Activated CD8-positive, alpha-beta T cell treated with anti-CD3 and anti-CD28 coated beads, Interleukin-2, amount 10 ng/mL, durations not matched to agents 7 days and 5 days (primary cell): ENCODE data around the gene IL10. TPM values are rescaled to one million over a fixed set of nuclear protein-coding genes. Genes with fewer than 3 reads are reported as not detected.
A peak's percentile ranks its signal among the peaks of the same experiment; 100 is the strongest.

Source experiments
- ATAC-seq: fragments of 150-1000 bp; cut with Tn5 transposase; one replicate; pipeline ENCODE4 v1.10.0; 2021; ENCODE audit warnings: moderate library complexity
- CTCF ChIA-PET: fragments of 350-600 bp; sonication (Branson Sonifier 250); formaldehyde crosslinking; loops from one replicate; lab custom pipeline; 2021; ENCODE audit warnings: antibody characterized with exemption; lab: Charles Lee
- POLR2A ChIA-PET: fragments of 350-600 bp; sonication (Branson Sonifier 250); formaldehyde crosslinking; loops from one replicate; lab custom pipeline; 2021; ENCODE audit warnings: antibody characterized with exemption; lab: Charles Lee
- DNase-seq: peaks from one replicate; pipeline ENCODE4 v3.0.0-alpha.2; 2020
- H3K27ac Mint-ChIP-seq: one replicate; pipeline ENCODE4 v1.8.0; 2021; ENCODE audit warnings: mild to moderate bottlenecking, mixed read lengths
- H3K27me3 Mint-ChIP-seq: one replicate; pipeline ENCODE4 v1.8.0; 2021; ENCODE audit warnings: low read depth, mixed read lengths
- H3K36me3 Mint-ChIP-seq: one replicate; pipeline ENCODE4 v1.8.0; 2021; ENCODE audit warnings: low read depth, mixed read lengths
- H3K4me1 Mint-ChIP-seq: one replicate; pipeline ENCODE4 v1.8.0; 2021; ENCODE audit warnings: low read depth, mixed read lengths
- H3K4me3 Mint-ChIP-seq: one replicate; pipeline ENCODE4 v1.8.0; 2021; ENCODE audit warnings: mild to moderate bottlenecking, mixed read lengths
- H3K9me3 Mint-ChIP-seq: one replicate; pipeline ENCODE4 v1.8.0; 2022; ENCODE audit warnings: mixed read lengths; ENCODE audit not compliant: insufficient read depth
- total RNA-seq, 2 experiments: library from RNA; stranded (reverse); gene quantifications; one replicate each; pipeline ENCODE4 v1.2.3, GENCODE V29; 2021

The IL10 gene
- total RNA-seq, 2 experiments from 2014 or later: 0.32 TPM; not detected in 1

- no peak overlapping the region for H3K4me3 Mint-ChIP-seq
- CTCF ChIA-PET: interaction anchor here (0.6 to 2.4 kb wide), 10 partner anchors 8 to 305 kb away, joined by 3 to 13 read pairs (median 4); partner anchors contain the start of gene PFKFB2
Measured at GRCh38 chr1:206748348-206749030, 23.8 kb downstream of the IL10 start.

DNA sequence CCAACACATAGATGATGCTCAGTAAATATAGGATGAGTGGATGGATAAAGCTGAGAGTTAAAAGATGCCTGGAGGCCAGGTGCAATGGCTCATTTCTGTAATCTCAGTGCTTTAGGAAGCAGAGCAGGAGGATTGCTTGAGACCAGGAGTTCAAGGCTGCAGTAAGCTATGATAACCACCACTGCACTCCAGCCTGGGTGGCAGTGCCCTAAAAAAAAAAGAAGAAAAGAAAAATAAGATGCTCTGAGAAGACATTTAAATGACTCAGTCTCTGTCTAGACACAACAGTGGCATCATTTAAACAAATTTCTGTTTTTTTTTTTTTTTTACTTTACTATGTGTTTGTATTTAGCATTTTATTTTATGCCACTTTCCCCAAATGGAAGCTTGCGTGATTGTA lies 27.0 kb downstream of the IL10 start:
- H3K4me1 Mint-ChIP-seq: peaks cover 52% of the 10 kb centered on the region
- DNase-seq: no peak
- H3K9me3 Mint-ChIP-seq: no peaks in the 10 kb centered on the region
- H3K4me3 Mint-ChIP-seq: no peak overlapping the region
- no peak overlapping the region for H3K27ac Mint-ChIP-seq
- no peaks in the 10 kb centered on the region for H3K36me3 Mint-ChIP-seq
- ChIA-PET POLR2A (interaction anchor here (1.2 kb wide), 1 partner anchor 58 kb away, joined by 4 read pairs; no protein-coding TSS in a partner anchor), CTCF (interaction anchor here (0.8 to 2.1 kb wide), 14 partner anchors 11 to 167 kb away, joined by 3 to 6 read pairs (median 4); no protein-coding TSS in a partner anchor)
- H3K27me3 Mint-ChIP-seq: peaks cover 16% of the 10 kb centered on the region
- ATAC-seq: no peak

More at GRCh38 chr1:206748348-206749030, 23.8 kb downstream of the IL10 start:
- Mint-ChIP-seq H3K27me3 (peaks cover 24% of the 10 kb centered on the region), H3K4me1 (peaks cover 20% of the 10 kb centered on the region), H3K9me3 (no peaks in the 10 kb centered on the region), H3K36me3 (no peaks in the 10 kb centered on the region), H3K27ac (no peak overlapping the region)
- DNase-seq (no peak), ATAC-seq (no peak)
- POLR2A ChIA-PET: interaction anchor here (0.6 to 1.1 kb wide), 2 partner anchors 8 to 17 kb away, joined by 3 read pairs; no protein-coding TSS in a partner anchor

GRCh38 chr1:206744683-206745082 lies 27.6 kb downstream of the IL10 start:
- Mint-ChIP-seq H3K9me3 (no peaks in the 10 kb centered on the region), H3K4me3 (no peak overlapping the region), H3K4me1 (peaks cover 58% of the 10 kb centered on the region), H3K27ac (no peak overlapping the region), H3K27me3 (peaks cover 14% of the 10 kb centered on the region), H3K36me3 (no peaks in the 10 kb centered on the region)
- DNase-seq (peak; percentile 40), ATAC-seq (peak; percentile 38)
- CTCF ChIA-PET: interaction anchor here (0.6 to 2.1 kb wide), 13 partner anchors 10 to 87 kb away, joined by 3 to 6 read pairs (median 4); no protein-coding TSS in a partner anchor
- POLR2A ChIA-PET: interaction anchor here (1.2 kb wide), 1 partner anchor 59 kb away, joined by 4 read pairs; no protein-coding TSS in a partner anchor

- peaks cover 5% of the 10 kb centered on the region for H3K27me3 Mint-ChIP-seq
- ATAC-seq (no peak), DNase-seq (no peak)
- H3K4me1 Mint-ChIP-seq: peaks cover 73% of the 10 kb centered on the region
- peaks cover 5% of the 10 kb centered on the region for H3K36me3 Mint-ChIP-seq
- H3K4me3 Mint-ChIP-seq: no peak overlapping the region
- H3K9me3 Mint-ChIP-seq: no peaks in the 10 kb centered on the region
- peak overlapping the region; percentile 35 for H3K27ac Mint-ChIP-seq
- POLR2A ChIA-PET: interaction anchor here (1.1 kb wide), 1 partner anchor 23 kb away, joined by 3 read pairs; no protein-coding TSS in a partner anchor
- CTCF ChIA-PET: interaction anchor here (1.0 to 3.6 kb wide), 10 partner anchors 8 to 179 kb away, joined by 3 to 39 read pairs (median 4); partner anchors contain the start of gene FCMR
Measured at GRCh38 chr1:206742719-206743383, 29.4 kb downstream of the IL10 start.

- H3K9me3 Mint-ChIP-seq: no peaks in the 10 kb centered on the region
- H3K36me3 Mint-ChIP-seq: peaks cover 9% of the 10 kb centered on the region
- no peak overlapping the region for H3K4me3 Mint-ChIP-seq
- no peak overlapping the region for H3K27ac Mint-ChIP-seq
- peaks cover 88% of the 10 kb centered on the region for H3K4me1 Mint-ChIP-seq
- ATAC-seq (no peak), DNase-seq (no peak)
- ChIA-PET CTCF (interaction anchor here (0.9 to 3.6 kb wide), 8 partner anchors 7 to 171 kb away, joined by 3 to 39 read pairs (median 8); no protein-coding TSS in a partner anchor), POLR2A (no interaction called here)
- H3K27me3 Mint-ChIP-seq: peaks cover 3% of the 10 kb centered on the region
Measured at GRCh38 chr1:206741142-206741701, 31.1 kb downstream of the IL10 start.

- H3K27me3 Mint-ChIP-seq: no peaks in the 10 kb centered on the region
- peak overlapping the region; percentile 91 for H3K27ac Mint-ChIP-seq
- peaks cover 93% of the 10 kb centered on the region for H3K4me1 Mint-ChIP-seq
- H3K36me3 Mint-ChIP-seq: peaks cover 17% of the 10 kb centered on the region
- POLR2A ChIA-PET: interaction anchor here (0.5 to 1.1 kb wide), 2 partner anchors 29 to 146 kb away, joined by 3 read pairs; no protein-coding TSS in a partner anchor
- DNase-seq (peak; percentile 57), ATAC-seq (peak; percentile 82)
- CTCF ChIA-PET: interaction anchor here (0.7 to 3.6 kb wide), 32 partner anchors 9 to 243 kb away, joined by 3 to 39 read pairs (median 5); partner anchors contain the start of genes DYRK3, FCMR, IL10 and IL24
- H3K4me3 Mint-ChIP-seq: peak overlapping the region; percentile 29
- H3K9me3 Mint-ChIP-seq: no peaks in the 10 kb centered on the region
Measured at GRCh38 chr1:206739411-206740076, 32.8 kb downstream of the IL10 start.

DNA sequence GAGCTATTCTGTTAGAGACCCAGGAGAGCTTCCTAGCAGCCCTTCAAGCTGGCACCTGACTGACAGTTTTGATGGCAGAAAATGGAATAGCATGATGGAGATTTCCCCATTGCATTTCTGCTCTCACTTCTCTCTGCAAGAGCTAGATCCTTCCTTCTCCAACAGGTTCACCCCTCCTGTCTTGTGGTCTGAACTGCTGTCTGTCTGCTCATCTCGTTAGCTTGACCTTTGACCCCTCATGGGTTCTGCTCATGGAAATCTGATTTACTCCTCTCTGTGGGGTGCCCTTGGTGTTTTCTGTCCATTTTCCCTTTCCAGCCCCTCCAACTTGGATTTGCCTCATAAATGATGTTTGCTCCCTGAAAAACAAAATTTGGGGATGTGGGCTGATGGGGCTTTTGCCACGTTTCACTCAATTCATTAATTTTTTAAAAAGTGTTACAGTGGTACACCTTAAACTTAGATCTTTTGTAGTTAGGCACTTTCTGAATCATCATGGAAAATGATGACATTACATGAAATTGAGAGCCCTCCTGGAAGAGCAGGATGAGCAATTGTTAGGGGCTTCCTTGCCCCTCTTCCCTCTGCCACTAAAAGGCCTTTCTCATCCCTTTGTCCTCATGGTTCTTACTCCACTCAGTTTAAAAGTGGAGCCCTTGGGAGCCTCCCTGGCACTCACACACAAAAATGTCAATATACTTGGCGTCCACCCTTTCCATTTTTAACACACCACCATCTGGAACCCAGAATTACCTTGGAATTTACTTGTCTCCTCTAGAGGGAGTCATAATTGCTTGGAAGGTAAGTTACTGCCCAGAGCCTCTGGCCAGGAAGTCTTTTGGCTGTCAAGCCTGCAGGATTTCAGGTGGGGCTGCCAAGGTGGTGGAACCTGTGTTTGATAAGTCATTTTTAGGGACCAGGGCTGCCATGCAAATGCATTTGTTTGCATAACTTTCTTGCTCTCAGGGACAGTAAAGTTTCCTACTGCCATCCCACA lies 33.6 kb downstream of the IL10 start:
- no peaks in the 10 kb centered on the region for H3K27me3 Mint-ChIP-seq
- peak overlapping the region; percentile 91 for H3K27ac Mint-ChIP-seq
- DNase-seq (no peak), ATAC-seq (no peak)
- H3K4me1 Mint-ChIP-seq: peaks cover 92% of the 10 kb centered on the region
- peaks cover 21% of the 10 kb centered on the region for H3K36me3 Mint-ChIP-seq
- H3K9me3 Mint-ChIP-seq: no peaks in the 10 kb centered on the region
- CTCF ChIA-PET: interaction anchor here (0.7 to 18.6 kb wide), 26 partner anchors 10 to 243 kb away, joined by 3 to 724 read pairs (median 4); partner anchors contain the start of genes FCMR, IL10 and IL19
- POLR2A ChIA-PET: interaction anchor here (0.7 to 1.1 kb wide), 3 partner anchors 30 to 70 kb away, joined by 3 read pairs; no protein-coding TSS in a partner anchor
- H3K4me3 Mint-ChIP-seq: no peak overlapping the region

GRCh38 chr1:206737729-206738201 lies 34.5 kb downstream of the IL10 start:
- ATAC-seq: peak; percentile 6
- Mint-ChIP-seq H3K27me3 (no peaks in the 10 kb centered on the region), H3K9me3 (no peaks in the 10 kb centered on the region), H3K4me3 (no peak overlapping the region), H3K27ac (peak overlapping the region; percentile 62), H3K4me1 (peaks cover 85% of the 10 kb centered on the region), H3K36me3 (peaks cover 26% of the 10 kb centered on the region)
- DNase-seq: no peak
- ChIA-PET POLR2A (interaction anchor here (0.6 to 0.8 kb wide), 2 partner anchors 66 to 216 kb away, joined by 3 read pairs; no protein-coding TSS in a partner anchor), CTCF (interaction anchor here (0.7 to 18.6 kb wide), 12 partner anchors 11 to 244 kb away, joined by 3 to 724 read pairs (median 3); partner anchors contain the start of genes FCMR, IL10 and IL19)

DNA sequence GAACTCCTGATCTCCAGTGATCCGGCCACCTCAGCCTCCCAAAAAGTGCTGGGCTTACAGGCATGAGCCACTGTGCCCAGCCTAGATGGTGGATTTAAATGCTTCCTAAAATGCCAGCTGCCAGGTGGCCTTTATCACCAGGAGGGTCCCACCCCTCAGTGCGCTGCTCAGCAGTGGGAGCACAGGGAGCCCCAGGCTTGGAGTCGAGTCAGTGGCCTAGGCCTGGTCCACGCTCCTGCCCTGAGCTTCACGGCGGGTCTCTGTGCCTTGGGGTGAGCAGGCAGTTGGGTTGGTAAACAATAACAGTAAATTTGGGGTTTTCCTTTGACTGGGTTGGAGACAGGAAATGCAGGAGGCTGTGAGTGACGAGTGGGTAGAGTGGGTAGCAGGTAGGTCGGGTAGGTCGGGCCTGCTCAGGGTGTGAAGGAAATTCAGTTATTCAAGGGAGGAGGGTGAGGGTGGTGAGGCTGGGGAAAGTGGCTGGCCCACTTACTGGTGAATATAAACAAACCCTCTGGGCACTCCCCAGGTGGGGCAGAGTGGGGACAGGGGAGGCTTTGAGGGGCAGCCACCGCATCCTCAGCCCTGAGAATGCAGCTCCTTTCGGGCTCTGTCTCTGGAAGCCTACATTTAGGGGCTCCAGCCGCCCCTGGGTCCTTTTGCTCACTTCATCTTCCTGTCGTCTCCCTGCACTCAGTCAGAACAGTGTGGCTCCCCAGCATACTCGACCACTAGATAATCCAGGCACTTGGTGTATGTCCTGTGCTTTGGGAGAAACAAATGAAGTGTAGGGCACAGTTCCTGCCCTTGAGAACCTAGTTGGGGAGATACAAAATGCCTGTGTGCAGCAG lies 35.2 kb downstream of the IL10 start:
- DNase-seq (peak; percentile 52), ATAC-seq (peak; percentile 38)
- H3K4me3 Mint-ChIP-seq: peak overlapping the region; percentile 19

More for the DNA sequence above, 35.2 kb downstream of the IL10 start:
- ChIA-PET CTCF (interaction anchor here (1.0 to 18.6 kb wide), 13 partner anchors 12 to 245 kb away, joined by 3 to 724 read pairs (median 26); partner anchors contain the start of genes IL10 and IL19), POLR2A (interaction anchor here (0.6 to 1.9 kb wide), 5 partner anchors 15 to 216 kb away, joined by 3 to 11 read pairs (median 3); no protein-coding TSS in a partner anchor)
- Mint-ChIP-seq H3K27ac (peak overlapping the region; percentile 62), H3K4me1 (peaks cover 78% of the 10 kb centered on the region), H3K9me3 (no peaks in the 10 kb centered on the region), H3K36me3 (peaks cover 31% of the 10 kb centered on the region), H3K27me3 (no peaks in the 10 kb centered on the region)
